HG03442 (cell line): Measurements from ENCODE around the gene KRIT1.

ENCODE experiments used
- ATAC-seq: cut with Tn5 transposase; IDR thresholded peaks from one replicate; pipeline ENCODE4 v1.9.1; 2021; ENCODE audit warnings: mild to moderate bottlenecking, moderate library complexity; ENCODE audit not compliant: unreplicated experiment

Gene KRIT1

GRCh38 chr7:92156990-92157389 is 88.7 kb downstream of the KRIT1 start:
- no peak for ATAC-seq

- ATAC-seq: no peak
These were observed 90.5 kb downstream of the KRIT1 start for GRCh38 chr7:92155108-92155739.

- ATAC-seq: no peak
These were observed 95.2 kb downstream of the KRIT1 start for GRCh38 chr7:92150450-92151017.

GRCh38 chr7:92149736-92150239 is 95.9 kb downstream of the KRIT1 start:
- ATAC-seq: no peak
